Measurements from ENCODE around the gene STPG1. TPM values are rescaled to one million over a fixed set of nuclear protein-coding genes. Genes with fewer than 3 reads are reported as not detected.

The STPG1 gene
- total RNA-seq, 1 donor from 2014 or later = 5.3 TPM

- no peak for DNase-seq (ENCODE audit: low read depth)
- TF ChIP-seq CTCF (IDR thresholded peaks at IDR 0.05; ENCODE audit: insufficient read depth, low read length, severe bottlenecking) = no peak
- H3K27me3 ChIP-seq (ENCODE audit: control insufficient read depth, insufficient read depth, low read length) = no peaks in the 10 kb centered on the region
- H3K36me3 ChIP-seq (ENCODE audit: control insufficient read depth, insufficient read depth, low read length) = peaks cover 8% of the 10 kb centered on the region
- no peak overlapping the region for H3K4me3 ChIP-seq (ENCODE audit: low read depth, low read length)
- FAIRE-seq = no peak
These were observed 56.5 kb downstream of the STPG1 start for GRCh38 chr1:24357038-24357437.

- H3K4me3 ChIP-seq (ENCODE audit: low read depth, low read length) = no peak overlapping the region
- no peak for TF ChIP-seq CTCF (IDR thresholded peaks at IDR 0.05; ENCODE audit: insufficient read depth, low read length, severe bottlenecking)
- DNase-seq (ENCODE audit: low read depth) (no peak), FAIRE-seq (no peak)
- peaks cover 8% of the 10 kb centered on the region for H3K36me3 ChIP-seq (ENCODE audit: control insufficient read depth, insufficient read depth, low read length)
- no peaks in the 10 kb centered on the region for H3K27me3 ChIP-seq (ENCODE audit: control insufficient read depth, insufficient read depth, low read length)
These were observed 58.1 kb downstream of the STPG1 start for GRCh38 chr1:24355466-24355865.

DNA sequence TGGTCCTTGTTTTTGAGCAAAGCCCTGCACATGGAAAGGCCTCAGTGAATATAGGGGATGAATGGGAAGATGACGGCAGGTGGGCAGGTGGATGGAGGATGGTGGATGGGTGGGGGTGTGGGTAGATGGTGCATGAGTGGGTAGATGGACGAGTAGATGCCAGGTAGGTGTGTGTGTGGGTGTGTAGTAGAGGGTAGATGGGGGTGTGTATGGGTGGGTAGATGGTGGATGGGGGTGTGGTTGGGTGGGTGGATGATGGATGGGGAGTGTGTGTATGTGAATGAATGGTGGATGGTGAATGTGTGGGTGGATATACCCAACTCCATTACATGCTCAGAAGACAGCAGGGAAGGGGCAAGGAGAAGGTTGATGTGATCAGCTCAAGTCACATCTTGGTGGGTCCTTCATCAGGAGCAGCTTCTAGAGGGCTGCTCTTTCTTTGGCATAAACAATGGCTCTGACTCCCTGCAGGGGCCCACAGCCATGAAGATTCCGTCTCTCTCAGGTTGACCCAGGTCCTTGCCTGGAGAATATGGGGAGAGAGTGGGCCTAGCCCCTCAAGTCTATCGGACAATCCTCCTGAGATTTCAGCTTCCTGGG lies 60.2 kb downstream of the STPG1 start:
- DNase-seq (ENCODE audit: low read depth) (no peak), FAIRE-seq (no peak)
- H3K36me3 ChIP-seq (ENCODE audit: control insufficient read depth, insufficient read depth, low read length) = peaks cover 10% of the 10 kb centered on the region
- H3K27me3 ChIP-seq (ENCODE audit: control insufficient read depth, insufficient read depth, low read length) = no peaks in the 10 kb centered on the region
- no peak overlapping the region for H3K4me3 ChIP-seq (ENCODE audit: low read depth, low read length)
- TF ChIP-seq CTCF (IDR thresholded peaks at IDR 0.05; ENCODE audit: insufficient read depth, low read length, severe bottlenecking) = no peak

GRCh38 chr1:24351918-24352627 lies 61.5 kb downstream of the STPG1 start:
- Histone ChIP-seq H3K4me3 (ENCODE audit: low read depth, low read length) (no peak overlapping the region), H3K27me3 (ENCODE audit: control insufficient read depth, insufficient read depth, low read length) (no peaks in the 10 kb centered on the region), H3K36me3 (ENCODE audit: control insufficient read depth, insufficient read depth, low read length) (peaks cover 21% of the 10 kb centered on the region)
- DNase-seq (ENCODE audit: low read depth) (peak; percentile 58), FAIRE-seq (peak; percentile 50)
- TF ChIP-seq CTCF (IDR thresholded peaks at IDR 0.05; ENCODE audit: insufficient read depth, low read length, severe bottlenecking) = no peak

DNA sequence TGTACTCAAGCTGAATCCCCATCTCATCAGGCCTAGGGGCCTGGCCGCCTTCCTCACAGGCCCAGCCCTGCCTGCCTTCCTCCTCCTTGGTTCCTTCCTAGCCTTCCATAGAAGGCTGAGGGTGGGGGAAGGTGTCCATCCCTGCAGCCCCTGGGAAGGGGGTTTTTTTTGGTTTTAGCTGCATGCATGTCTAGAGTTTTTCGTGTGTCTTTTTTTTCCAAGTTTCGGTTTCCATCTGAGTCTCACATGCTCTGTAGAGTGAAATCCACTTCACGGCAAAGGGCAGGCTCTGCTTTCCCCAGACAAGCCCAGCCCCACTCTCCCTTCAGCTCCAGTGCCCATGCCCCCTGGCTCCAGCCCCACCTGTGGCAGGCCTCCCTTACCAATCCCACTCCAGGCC lies 62.3 kb downstream of the STPG1 start:
- Histone ChIP-seq H3K4me3 (ENCODE audit: low read depth, low read length) (no peak overlapping the region), H3K36me3 (ENCODE audit: control insufficient read depth, insufficient read depth, low read length) (peaks cover 29% of the 10 kb centered on the region), H3K27me3 (ENCODE audit: control insufficient read depth, insufficient read depth, low read length) (no peaks in the 10 kb centered on the region)
- no peak for FAIRE-seq
- no peak for DNase-seq (ENCODE audit: low read depth)
- no peak for TF ChIP-seq CTCF (IDR thresholded peaks at IDR 0.05; ENCODE audit: insufficient read depth, low read length, severe bottlenecking)

All from bronchial epithelial cell (primary cell).